ENCODE results near the gene TRMT10A.

DNA sequence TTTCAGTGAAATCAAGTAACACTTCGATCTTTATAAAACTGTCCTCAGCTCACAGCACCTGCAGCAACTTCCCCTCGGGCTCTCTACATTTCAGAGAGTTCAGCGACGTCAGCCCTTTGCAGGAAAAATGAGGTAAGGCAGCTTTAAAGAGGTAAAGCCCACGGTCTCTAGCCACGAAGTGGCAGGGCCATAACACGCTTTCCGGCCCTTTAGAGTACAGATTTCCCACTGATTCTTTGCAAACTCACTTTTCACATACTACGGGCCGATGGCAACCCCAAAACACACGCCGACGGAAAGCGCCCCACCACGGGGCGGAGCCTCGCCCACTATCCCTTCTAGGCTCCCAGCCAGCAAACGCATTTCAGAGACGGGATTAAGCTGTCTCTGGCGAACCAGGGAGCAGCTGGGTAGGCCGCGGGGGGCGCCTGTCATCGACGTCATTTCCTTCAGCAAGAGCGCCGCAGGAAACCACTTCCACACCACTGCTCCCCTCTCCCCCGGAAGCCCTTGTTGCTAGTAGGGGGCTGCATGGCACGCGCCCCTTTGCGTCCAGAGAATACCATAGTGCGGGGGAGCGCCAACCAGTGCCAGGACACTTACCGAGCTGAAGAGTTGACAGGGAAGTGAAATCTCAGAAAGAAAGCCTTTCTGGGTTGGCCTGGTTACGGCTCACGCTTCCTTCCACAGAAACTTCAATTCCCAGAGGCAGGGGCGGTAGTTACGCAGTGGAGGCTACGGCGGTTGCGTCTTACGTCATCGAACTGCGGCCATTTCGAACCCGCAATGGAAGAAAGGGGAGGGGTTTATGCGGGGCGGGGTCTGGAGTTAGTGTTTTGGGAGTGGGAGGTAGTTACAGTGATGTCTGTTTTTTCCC, at the start of gene TRMT10A:
- TF ChIP-seq, protein P1, sequence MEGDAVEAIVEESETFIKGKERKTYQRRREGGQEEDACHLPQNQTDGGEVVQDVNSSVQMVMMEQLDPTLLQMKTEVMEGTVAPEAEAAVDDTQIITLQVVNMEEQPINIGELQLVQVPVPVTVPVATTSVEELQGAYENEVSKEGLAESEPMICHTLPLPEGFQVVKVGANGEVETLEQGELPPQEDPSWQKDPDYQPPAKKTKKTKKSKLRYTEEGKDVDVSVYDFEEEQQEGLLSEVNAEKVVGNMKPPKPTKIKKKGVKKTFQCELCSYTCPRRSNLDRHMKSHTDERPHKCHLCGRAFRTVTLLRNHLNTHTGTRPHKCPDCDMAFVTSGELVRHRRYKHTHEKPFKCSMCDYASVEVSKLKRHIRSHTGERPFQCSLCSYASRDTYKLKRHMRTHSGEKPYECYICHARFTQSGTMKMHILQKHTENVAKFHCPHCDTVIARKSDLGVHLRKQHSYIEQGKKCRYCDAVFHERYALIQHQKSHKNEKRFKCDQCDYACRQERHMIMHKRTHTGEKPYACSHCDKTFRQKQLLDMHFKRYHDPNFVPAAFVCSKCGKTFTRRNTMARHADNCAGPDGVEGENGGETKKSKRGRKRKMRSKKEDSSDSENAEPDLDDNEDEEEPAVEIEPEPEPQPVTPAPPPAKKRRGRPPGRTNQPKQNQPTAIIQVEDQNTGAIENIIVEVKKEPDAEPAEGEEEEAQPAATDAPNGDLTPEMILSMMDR (IDR thresholded peaks at IDR 0.05): peak in 1 of 7 experiments; percentile 13
- TF ChIP-seq POLR2A (IDR thresholded peaks at IDR 0.05) (no peak), POLR2AphosphoS5 (IDR thresholded peaks at IDR 0.05) (peak; percentile 75 to 90 (median 86))

Data from stomach (tissue), 4 donors.